HepG2 (cell line): ENCODE results near the gene ZNF274. TPM values are rescaled to one million over a fixed set of nuclear protein-coding genes. Genes with fewer than 3 reads are reported as not detected.

ENCODE experiments used
- ATAC-seq: fragments of 200-7000 bp; cut with Tn5 transposase; 3 replicates; pipeline ENCODE4 v1.9.1; 2020; ENCODE audit warnings: mild to moderate bottlenecking, moderate library complexity
- BruUV-seq: library from RNA; stranded (reverse); fragments of 400-500 nt; replicated peaks from 2 replicates; lab custom pipeline; 2021; lab: Mats Ljungman, UMichigan
- CTCF ChIA-PET: fragments of 300-600 bp; formaldehyde crosslinking; extraction: SDS; loops from one replicate; lab custom pipeline; 2021; ENCODE audit warnings: low total read pairs, inconsistent platforms, low intra/inter-chr PET ratio; lab: Yijun Ruan, JAX
- POLR2A ChIA-PET: fragments of 350-600 bp; sonication (Branson Sonifier 250); formaldehyde crosslinking; loops from one replicate; lab custom pipeline; 2020; ENCODE audit warnings: antibody characterized with exemption, inconsistent platforms; lab: Yijun Ruan, JAX
- DNase-seq: peaks from one replicate; pipeline ENCODE4 v3.0.0-alpha.2; 2015; ENCODE audit warnings: low spot score
- FAIRE-seq: peaks from 3 replicates; lab custom pipeline; 2011; peaks lifted over from hg19 to GRCh38; lab: Jason Lieb, UNC
- H2AFZ ChIP-seq: one replicate; pipeline ENCODE4 v1.6.1; 2011; ENCODE audit warnings: low read length, inconsistent platforms
- H3K27ac ChIP-seq: fragments of 300-600 bp; 3 replicates; pipeline ENCODE4 v1.8.0; 2011; ENCODE audit warnings: mixed run types, mild to moderate bottlenecking, mixed read lengths, low read length, inconsistent platforms; ENCODE audit not compliant: insufficient read depth; ENCODE audit errors: extremely low read length
- H3K27me3 ChIP-seq, 2 experiments: fragments of 200-600 bp in 1 of 2; 2 replicates in 1 of 2; 3 replicates in 1 of 2; pipeline versions ENCODE4 v1.6.0 to v1.8.0; 2011; ENCODE audit warnings: low read length in 2 of 2, mild to moderate bottlenecking in 2 of 2, moderate library complexity in 2 of 2, inconsistent platforms in 1 of 2; ENCODE audit not compliant: insufficient read depth in 2 of 2, control insufficient read depth in 1 of 2
- H3K36me3 ChIP-seq, 2 experiments: fragments of 200-600 bp in 1 of 2; replicated peaks in 1 of 2; 2 replicates in 1 of 2; 3 replicates in 1 of 2; pipeline versions ENCODE4 v1.5.1 to v1.8.0; 2011; ENCODE audit warnings: low read length in 2 of 2, inconsistent platforms in 1 of 2; ENCODE audit not compliant: insufficient read depth in 2 of 2, control insufficient read depth in 1 of 2
- H3K4me1 ChIP-seq: 2 replicates; pipeline ENCODE4 v1.5.1; 2012; ENCODE audit warnings: low read length, inconsistent platforms; ENCODE audit not compliant: insufficient read depth
- H3K4me2 ChIP-seq: 2 replicates; pipeline ENCODE4 v1.6.0; 2011; ENCODE audit warnings: low read depth, low read length, inconsistent platforms
- H3K4me3 ChIP-seq, 3 experiments: fragments of 200-600 bp in 1 of 3; sonication (generic), shearing (Covaris generic) in 1 of 3; replicated peaks in 1 of 3; 2 replicates each; pipeline ENCODE4 v1.5.1; 2011 to 2016; ENCODE audit warnings: low read length in 3 of 3, inconsistent platforms in 2 of 3, low read depth in 2 of 3, mild to moderate bottlenecking in 2 of 3, control low read depth in 1 of 3, mixed read lengths in 1 of 3; ENCODE audit not compliant: insufficient read depth in 1 of 3
- H3K79me2 ChIP-seq: one replicate; pipeline ENCODE4 v1.6.1; 2011; ENCODE audit warnings: low read length, inconsistent platforms; ENCODE audit not compliant: insufficient read depth
- H3K9ac ChIP-seq: 2 replicates; pipeline ENCODE4 v1.6.0; 2011; ENCODE audit warnings: mild to moderate bottlenecking, low read depth, low read length, inconsistent platforms; ENCODE audit not compliant: insufficient read depth
- H3K9me3 ChIP-seq: 2 replicates; pipeline ENCODE4 v1.5.1; 2012; ENCODE audit warnings: mild to moderate bottlenecking, low read length
- H4K20me1 ChIP-seq: 2 replicates; pipeline ENCODE4 v1.6.0; 2011; ENCODE audit warnings: inconsistent platforms, mild to moderate bottlenecking, low read length, moderate library complexity; ENCODE audit not compliant: insufficient read depth
- CC2D1A ChIP-seq: sonication (generic); formaldehyde crosslinking; IDR thresholded peaks from 2 replicates; pipeline ENCODE4 v1.8.1; 2023; ENCODE audit warnings: mild to moderate bottlenecking, missing genetic modification reagents
- RFX3 ChIP-seq: IDR thresholded peaks from 2 replicates; pipeline ENCODE4 v1.6.1; 2016; ENCODE audit warnings: missing biosample characterization, missing genetic modification reagents
- TBX2 ChIP-seq: sonication (generic); formaldehyde crosslinking; IDR thresholded peaks from 2 replicates; pipeline ENCODE4 v1.5.0; 2020; ENCODE audit warnings: missing genetic modification reagents, mild to moderate bottlenecking, borderline replicate concordance
- ZBTB2 ChIP-seq: sonication (generic); formaldehyde crosslinking; IDR thresholded peaks from 2 replicates; pipeline ENCODE4 v1.8.0; 2022; ENCODE audit warnings: low read depth, missing genetic modification reagents
- ZBTB42 ChIP-seq: sonication (generic); formaldehyde crosslinking; IDR thresholded peaks from 2 replicates; pipeline ENCODE4 v1.5.0; 2020; ENCODE audit warnings: mild to moderate bottlenecking, missing genetic modification reagents
- ZC3H4 ChIP-seq: sonication (generic); formaldehyde crosslinking; IDR thresholded peaks from 2 replicates; pipeline ENCODE4 v1.4.0; 2020; ENCODE audit warnings: missing genetic modification reagents, borderline replicate concordance
- ZNF329 ChIP-seq: sonication (generic); formaldehyde crosslinking; IDR thresholded peaks from 2 replicates; pipeline ENCODE4 v1.9.0; 2021; ENCODE audit warnings: low read depth, mild to moderate bottlenecking, missing genetic modification reagents
- ZNF543 ChIP-seq: sonication (generic); formaldehyde crosslinking; IDR thresholded peaks from 2 replicates; pipeline ENCODE4 v1.4.0; 2020; ENCODE audit warnings: mild to moderate bottlenecking, missing genetic modification reagents
- ZNF572 ChIP-seq: sonication (generic); formaldehyde crosslinking; IDR thresholded peaks from 2 replicates; pipeline ENCODE4 v1.5.1; 2020; ENCODE audit warnings: mild to moderate bottlenecking, missing genetic modification reagents
- ZSCAN12 ChIP-seq: sonication (generic); formaldehyde crosslinking; IDR thresholded peaks from 2 replicates; pipeline ENCODE4 v1.9.0; 2021; ENCODE audit warnings: mild to moderate bottlenecking, missing genetic modification reagents
- WGBS: methylation state at CpG from one replicate; pipeline ENCODE4 v1.1.6; 2017; ENCODE audit warnings: low lambda C conversion rate; 5-methylcytosine and 5-hydroxymethylcytosine counted together
- in situ Hi-C: cut with HindIII; loops from 2 replicates; pipeline ENCODE4 v1.10.0; 2017; ENCODE audit warnings: low pct_unique_long_range_greater_than_20kb; ENCODE audit not compliant: extremely low pct_ligation_motif_present
- intact Hi-C: fragments of 100-400 bp; cut with micrococcal nuclease; formaldehyde crosslinking; loops from one replicate; pipeline ENCODE4 v1.10.0; 2022; ENCODE audit not compliant: unreplicated experiment
- polyA plus RNA-seq, 8 experiments: library from polyadenylated mRNA; depleted of rRNA in 3 of 8; stranded (reverse) in 7 of 8; unstranded in 1 of 8; fragments of >200 nt; fragmentation: Illumina TruSeq in 4 of 8; extraction: Trizol in 4 of 8; gene quantifications; 2 replicates each; pipeline versions ENCODE4 v1.2.1 to v1.2.3, GENCODE V29; 2011 to 2016; ENCODE audit warnings: low read depth in 4 of 8, missing spikeins in 1 of 8, mixed read lengths in 1 of 8; ENCODE audit not compliant: insufficient read depth in 1 of 8
- total RNA-seq, 5 experiments: library from RNA; depleted of rRNA; stranded (reverse); fragments of >200 nt; fragmentation: Illumina TruSeq; extraction: Trizol; gene quantifications; 2 replicates each; pipeline ENCODE4 v1.2.3, GENCODE V29; 2016; ENCODE audit warnings: low read depth in 1 of 5
- TF ChIP-seq, protein P1 (sequence below): sonication (generic); formaldehyde crosslinking; IDR thresholded peaks from 2 replicates; pipeline ENCODE4 v1.8.0; 2022; ENCODE audit warnings: mild to moderate bottlenecking, missing genetic modification reagents
- TF ChIP-seq, protein P2 (sequence below): sonication (generic); formaldehyde crosslinking; IDR thresholded peaks from 2 replicates; pipeline ENCODE4 v1.5.0; 2020; ENCODE audit warnings: missing genetic modification reagents
- TF ChIP-seq, protein P3 (sequence below): sonication (generic); formaldehyde crosslinking; IDR thresholded peaks from 2 replicates; pipeline ENCODE4 v1.4.0; 2020; ENCODE audit warnings: mild to moderate bottlenecking, missing genetic modification reagents, borderline replicate concordance

ZNF274 gene
- total and polyA plus RNA-seq, 2 of the 13 experiments (the other 11 are each of a cell fraction or from before 2014, with no cell fraction given): 16.1 to 23.0 TPM

DNA sequence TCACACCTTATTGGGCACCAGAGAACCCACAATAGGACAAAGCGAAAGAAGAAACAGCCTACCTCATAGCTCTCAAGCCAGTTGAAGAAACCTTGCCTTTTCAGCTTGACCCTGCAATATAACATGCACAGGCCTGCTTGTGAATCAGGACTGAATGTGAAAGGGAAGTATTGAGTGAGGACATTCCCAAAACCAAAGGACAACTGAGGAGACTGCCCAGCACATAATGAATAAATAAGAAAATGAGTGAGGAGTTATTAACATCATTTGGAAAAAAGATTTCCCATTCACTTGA, 30.2 kb downstream of the ZNF274 start:
- DNase-seq: no peak
- Histone ChIP-seq H3K9ac (no peak overlapping the region), H3K4me3 (no peak overlapping the region), H3K4me2 (no peak overlapping the region), H3K36me3 (peaks cover 42 to 56% of the 10 kb centered on the region in 2 experiments), H3K27me3 (no peaks in the 10 kb centered on the region), H3K4me1 (no peaks in the 10 kb centered on the region), H3K27ac (no peak overlapping the region), H3K79me2 (no peaks in the 10 kb centered on the region), H2AFZ (no peak overlapping the region), H3K9me3 (peaks cover 100% of the 10 kb centered on the region), H4K20me1 (no peaks in the 10 kb centered on the region)
- TF ChIP-seq TBX2 (CRISPR knock-in tag) (no peak), ZC3H4 (CRISPR knock-in tag) (no peak), RFX3 (CRISPR knock-in tag) (no peak), CC2D1A (CRISPR knock-in tag) (no peak), ZBTB42 (CRISPR knock-in tag) (no peak), ZNF572 (no peak), ZBTB2 (CRISPR knock-in tag) (no peak), ZNF543 (CRISPR knock-in tag) (no peak), ZSCAN12 (CRISPR knock-in tag) (no peak), ZNF329 (CRISPR knock-in tag) (no peak)
- TF ChIP-seq, protein P1, sequence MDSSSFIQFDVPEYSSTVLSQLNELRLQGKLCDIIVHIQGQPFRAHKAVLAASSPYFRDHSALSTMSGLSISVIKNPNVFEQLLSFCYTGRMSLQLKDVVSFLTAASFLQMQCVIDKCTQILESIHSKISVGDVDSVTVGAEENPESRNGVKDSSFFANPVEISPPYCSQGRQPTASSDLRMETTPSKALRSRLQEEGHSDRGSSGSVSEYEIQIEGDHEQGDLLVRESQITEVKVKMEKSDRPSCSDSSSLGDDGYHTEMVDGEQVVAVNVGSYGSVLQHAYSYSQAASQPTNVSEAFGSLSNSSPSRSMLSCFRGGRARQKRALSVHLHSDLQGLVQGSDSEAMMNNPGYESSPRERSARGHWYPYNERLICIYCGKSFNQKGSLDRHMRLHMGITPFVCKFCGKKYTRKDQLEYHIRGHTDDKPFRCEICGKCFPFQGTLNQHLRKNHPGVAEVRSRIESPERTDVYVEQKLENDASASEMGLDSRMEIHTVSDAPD (CRISPR knock-in tag): no peak
- TF ChIP-seq, protein P2, sequence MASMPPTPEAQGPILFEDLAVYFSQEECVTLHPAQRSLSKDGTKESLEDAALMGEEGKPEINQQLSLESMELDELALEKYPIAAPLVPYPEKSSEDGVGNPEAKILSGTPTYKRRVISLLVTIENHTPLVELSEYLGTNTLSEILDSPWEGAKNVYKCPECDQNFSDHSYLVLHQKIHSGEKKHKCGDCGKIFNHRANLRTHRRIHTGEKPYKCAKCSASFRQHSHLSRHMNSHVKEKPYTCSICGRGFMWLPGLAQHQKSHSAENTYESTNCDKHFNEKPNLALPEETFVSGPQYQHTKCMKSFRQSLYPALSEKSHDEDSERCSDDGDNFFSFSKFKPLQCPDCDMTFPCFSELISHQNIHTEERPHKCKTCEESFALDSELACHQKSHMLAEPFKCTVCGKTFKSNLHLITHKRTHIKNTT (CRISPR knock-in tag): no peak
- TF ChIP-seq, protein P3, sequence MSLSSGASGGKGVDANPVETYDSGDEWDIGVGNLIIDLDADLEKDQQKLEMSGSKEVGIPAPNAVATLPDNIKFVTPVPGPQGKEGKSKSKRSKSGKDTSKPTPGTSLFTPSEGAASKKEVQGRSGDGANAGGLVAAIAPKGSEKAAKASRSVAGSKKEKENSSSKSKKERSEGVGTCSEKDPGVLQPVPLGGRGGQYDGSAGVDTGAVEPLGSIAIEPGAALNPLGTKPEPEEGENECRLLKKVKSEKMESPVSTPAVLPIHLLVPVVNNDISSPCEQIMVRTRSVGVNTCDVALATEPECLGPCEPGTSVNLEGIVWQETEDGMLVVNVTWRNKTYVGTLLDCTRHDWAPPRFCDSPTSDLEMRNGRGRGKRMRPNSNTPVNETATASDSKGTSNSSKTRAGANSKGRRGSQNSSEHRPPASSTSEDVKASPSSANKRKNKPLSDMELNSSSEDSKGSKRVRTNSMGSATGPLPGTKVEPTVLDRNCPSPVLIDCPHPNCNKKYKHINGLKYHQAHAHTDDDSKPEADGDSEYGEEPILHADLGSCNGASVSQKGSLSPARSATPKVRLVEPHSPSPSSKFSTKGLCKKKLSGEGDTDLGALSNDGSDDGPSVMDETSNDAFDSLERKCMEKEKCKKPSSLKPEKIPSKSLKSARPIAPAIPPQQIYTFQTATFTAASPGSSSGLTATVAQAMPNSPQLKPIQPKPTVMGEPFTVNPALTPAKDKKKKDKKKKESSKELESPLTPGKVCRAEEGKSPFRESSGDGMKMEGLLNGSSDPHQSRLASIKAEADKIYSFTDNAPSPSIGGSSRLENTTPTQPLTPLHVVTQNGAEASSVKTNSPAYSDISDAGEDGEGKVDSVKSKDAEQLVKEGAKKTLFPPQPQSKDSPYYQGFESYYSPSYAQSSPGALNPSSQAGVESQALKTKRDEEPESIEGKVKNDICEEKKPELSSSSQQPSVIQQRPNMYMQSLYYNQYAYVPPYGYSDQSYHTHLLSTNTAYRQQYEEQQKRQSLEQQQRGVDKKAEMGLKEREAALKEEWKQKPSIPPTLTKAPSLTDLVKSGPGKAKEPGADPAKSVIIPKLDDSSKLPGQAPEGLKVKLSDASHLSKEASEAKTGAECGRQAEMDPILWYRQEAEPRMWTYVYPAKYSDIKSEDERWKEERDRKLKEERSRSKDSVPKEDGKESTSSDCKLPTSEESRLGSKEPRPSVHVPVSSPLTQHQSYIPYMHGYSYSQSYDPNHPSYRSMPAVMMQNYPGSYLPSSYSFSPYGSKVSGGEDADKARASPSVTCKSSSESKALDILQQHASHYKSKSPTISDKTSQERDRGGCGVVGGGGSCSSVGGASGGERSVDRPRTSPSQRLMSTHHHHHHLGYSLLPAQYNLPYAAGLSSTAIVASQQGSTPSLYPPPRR (CRISPR knock-in tag): no peak
- CTCF ChIA-PET: no interaction called here
- ATAC-seq: no peak
- 100% methylated on average over 1 of the region's 1 CpG for WGBS
- in situ Hi-C loops (no loop called here), intact Hi-C loops (no loop called here)
- POLR2A ChIA-PET: no interaction called here
- FAIRE-seq: no peak
- no TSS peak for BruUV-seq
